Naive thymus-derived CD4-positive, alpha-beta T cell (primary cell): ENCODE results near the gene KCNK17. TPM values are rescaled to one million over a fixed set of nuclear protein-coding genes. Genes with fewer than 3 reads are reported as not detected.

Experiments used
- ATAC-seq: fragments of 150-1000 bp; cut with Tn5 transposase; 2 replicates; pipeline ENCODE4 v1.10.0; 2021; ENCODE audit warnings: mild to moderate bottlenecking, moderate library complexity
- CTCF ChIA-PET: fragments of 350-600 bp; sonication (Branson Sonifier 250); formaldehyde crosslinking; loops from one replicate; lab custom pipeline; 2021; ENCODE audit warnings: antibody characterized with exemption; lab: Charles Lee
- POLR2A ChIA-PET: fragments of 350-600 bp; sonication (Branson Sonifier 250); formaldehyde crosslinking; loops from one replicate; lab custom pipeline; 2021; ENCODE audit warnings: antibody characterized with exemption, inconsistent platforms; lab: Charles Lee
- DNase-seq, 9 donors: peaks; one replicate each; pipeline versions ENCODE4 v3.0.0 to v3.0.0-alpha.2; 2020 to 2022; ENCODE audit warnings: mixed read lengths in 1 of 9
- H3K27ac ChIP-seq: one replicate; pipeline ENCODE4 v1.7.0; 2013; ENCODE audit warnings: mild to moderate bottlenecking, low read depth, low read length, moderate library complexity
- H3K27me3 ChIP-seq, 2 donors: one replicate each; pipeline ENCODE4 v1.7.0; 2013; ENCODE audit warnings: low read length in 2 of 2, mild to moderate bottlenecking in 2 of 2, moderate library complexity in 2 of 2; ENCODE audit not compliant: control insufficient read depth in 2 of 2, insufficient read depth in 2 of 2
- H3K36me3 ChIP-seq, 3 experiments: 1 replicate in 2 of 3; 2 replicates in 1 of 3; pipeline ENCODE4 v1.7.0; 2013; ENCODE audit warnings: low read length in 3 of 3, mild to moderate bottlenecking in 3 of 3, moderate library complexity in 1 of 3; ENCODE audit not compliant: insufficient read depth in 3 of 3, control insufficient read depth in 2 of 3
- H3K4me1 ChIP-seq, 2 donors: one replicate each; pipeline ENCODE4 v1.7.0; 2013; ENCODE audit warnings: low read length in 2 of 2, mild to moderate bottlenecking in 2 of 2, moderate library complexity in 1 of 2; ENCODE audit not compliant: control insufficient read depth in 2 of 2, insufficient read depth in 2 of 2
- H3K4me3 ChIP-seq: 2 replicates; pipeline ENCODE4 v1.7.0; 2013; ENCODE audit warnings: mild to moderate bottlenecking, low read length
- H3K9me3 ChIP-seq, 3 experiments: 1 replicate in 2 of 3; 2 replicates in 1 of 3; pipeline ENCODE4 v1.7.0; 2013; ENCODE audit warnings: low read length in 3 of 3; ENCODE audit not compliant: control insufficient read depth in 2 of 3
- H3K27ac Mint-ChIP-seq, 9 donors: one replicate each; pipeline ENCODE4 v1.8.0; 2020 to 2022; ENCODE audit warnings: mixed read lengths in 9 of 9, mild to moderate bottlenecking in 8 of 9, moderate library complexity in 5 of 9, inconsistent platforms in 2 of 9
- H3K27me3 Mint-ChIP-seq, 5 donors: one replicate each; pipeline ENCODE4 v1.8.0; 2021 to 2022; ENCODE audit warnings: mixed read lengths in 5 of 5, mild to moderate bottlenecking in 1 of 5
- H3K36me3 Mint-ChIP-seq, 5 donors: one replicate each; pipeline ENCODE4 v1.8.0; 2020 to 2022; ENCODE audit warnings: mixed read lengths in 5 of 5, mild to moderate bottlenecking in 3 of 5, inconsistent platforms in 1 of 5
- H3K4me1 Mint-ChIP-seq, 7 donors: one replicate each; pipeline ENCODE4 v1.8.0; 2020 to 2022; ENCODE audit warnings: mixed read lengths in 7 of 7, mild to moderate bottlenecking in 3 of 7, inconsistent platforms in 1 of 7
- H3K4me3 Mint-ChIP-seq, 10 donors: one replicate each; pipeline ENCODE4 v1.8.0; 2020 to 2022; ENCODE audit warnings: mild to moderate bottlenecking in 10 of 10, mixed read lengths in 10 of 10, moderate library complexity in 6 of 10, inconsistent platforms in 2 of 10
- H3K9me3 Mint-ChIP-seq, 11 donors: one replicate each; pipeline ENCODE4 v1.8.0; 2020 to 2022; ENCODE audit warnings: mixed read lengths in 11 of 11, mild to moderate bottlenecking in 4 of 11, inconsistent platforms in 1 of 11, moderate library complexity in 1 of 11
- intact Hi-C, 2 donors: fragments of 100-400 bp; cut with micrococcal nuclease; formaldehyde crosslinking; loops; one replicate each; pipeline ENCODE4 v1.15.1; 2023
- polyA plus RNA-seq, 2 donors: library from polyadenylated mRNA; unstranded; fragments of 300-500 nt; fragmentation: Illumina TruSeq; gene quantifications; one replicate each; pipeline ENCODE4 v1.2.3, GENCODE V29; 2021
- total RNA-seq, 6 experiments: library from RNA in 5 of 6; stranded (reverse) in 5 of 6; gene quantifications; 1 replicate in 5 of 6; 2 replicates in 1 of 6; pipeline ENCODE4 v1.2.3 and lab custom pipeline; 2021 to 2026

The KCNK17 gene
- total and polyA plus RNA-seq, 7 experiments from 2014 or later: 0.72 TPM; not detected in 6

- Mint-ChIP-seq H3K9me3 (peaks cover 0 to 1% (median 0%) of the 10 kb centered on the region in 11 donors), H3K27me3 (peaks cover 0 to 8% (median 4%) of the 10 kb centered on the region in 5 donors), H3K4me3 (no peak overlapping the region), H3K4me1 (peaks cover 0 to 3% (median 0%) of the 10 kb centered on the region in 7 donors), H3K36me3 (no peaks in the 10 kb centered on the region), H3K27ac (no peak overlapping the region)
- Histone ChIP-seq H3K4me1 (no peaks in the 10 kb centered on the region), H3K27ac (no peak overlapping the region), H3K27me3 (no peaks in the 10 kb centered on the region), H3K36me3 (no peaks in the 10 kb centered on the region), H3K4me3 (no peak overlapping the region), H3K9me3 (no peaks in the 10 kb centered on the region)
- POLR2A ChIA-PET: no interaction called here
- CTCF ChIA-PET: no interaction called here
- DNase-seq (no peak), ATAC-seq (no peak)
- intact Hi-C loops: no loop called here
Observed at GRCh38 chr6:39276379-39276995, 37.7 kb downstream of the KCNK17 start.

GRCh38 chr6:39274903-39275302 is 39.3 kb downstream of the KCNK17 start:
- CTCF ChIA-PET: no interaction called here

GRCh38 chr6:39274471-39274870 is 39.7 kb downstream of the KCNK17 start:
- DNase-seq (no peak), ATAC-seq (no peak)
- Histone ChIP-seq H3K9me3 (no peaks in the 10 kb centered on the region), H3K36me3 (no peaks in the 10 kb centered on the region), H3K27ac (no peak overlapping the region), H3K4me3 (no peak overlapping the region), H3K27me3 (no peaks in the 10 kb centered on the region), H3K4me1 (no peaks in the 10 kb centered on the region)
- Mint-ChIP-seq H3K36me3 (no peaks in the 10 kb centered on the region), H3K27ac (no peak overlapping the region), H3K4me1 (no peaks in the 10 kb centered on the region), H3K9me3 (peaks cover 0 to 1% (median 0%) of the 10 kb centered on the region in 11 donors), H3K4me3 (no peak overlapping the region), H3K27me3 (peaks cover 0 to 8% (median 0%) of the 10 kb centered on the region in 5 donors)
- POLR2A ChIA-PET: no interaction called here
- intact Hi-C loops: no loop called here
- CTCF ChIA-PET: no interaction called here

More at GRCh38 chr6:39274903-39275302, 39.3 kb downstream of the KCNK17 start:
- no peaks in the 10 kb centered on the region for H3K36me3 Mint-ChIP-seq
- no peak for DNase-seq
- Histone ChIP-seq H3K9me3 (no peaks in the 10 kb centered on the region), H3K36me3 (no peaks in the 10 kb centered on the region), H3K4me3 (no peak overlapping the region), H3K4me1 (no peaks in the 10 kb centered on the region), H3K27me3 (no peaks in the 10 kb centered on the region), H3K27ac (no peak overlapping the region)
- POLR2A ChIA-PET: no interaction called here
- no peak for ATAC-seq
- peaks cover 0 to 1% (median 0%) of the 10 kb centered on the region in 11 donors for H3K9me3 Mint-ChIP-seq
- no peak overlapping the region for H3K27ac Mint-ChIP-seq
- H3K4me1 Mint-ChIP-seq: no peaks in the 10 kb centered on the region
- H3K4me3 Mint-ChIP-seq: no peak overlapping the region
- intact Hi-C loops: no loop called here
- peaks cover 0 to 8% (median under 1%) of the 10 kb centered on the region in 5 donors for H3K27me3 Mint-ChIP-seq

GRCh38 chr6:39273406-39273821 is 40.8 kb downstream of the KCNK17 start:
- Mint-ChIP-seq H3K27ac (no peak overlapping the region), H3K4me1 (no peaks in the 10 kb centered on the region), H3K36me3 (no peaks in the 10 kb centered on the region), H3K9me3 (peaks cover 0 to 1% (median 0%) of the 10 kb centered on the region in 11 donors), H3K4me3 (no peak overlapping the region), H3K27me3 (peaks cover 0 to 8% (median 0%) of the 10 kb centered on the region in 5 donors)
- Histone ChIP-seq H3K4me1 (no peaks in the 10 kb centered on the region), H3K36me3 (no peaks in the 10 kb centered on the region), H3K27ac (no peak overlapping the region), H3K9me3 (no peaks in the 10 kb centered on the region), H3K27me3 (no peaks in the 10 kb centered on the region), H3K4me3 (no peak overlapping the region)
- ChIA-PET POLR2A (no interaction called here), CTCF (no interaction called here)
- ATAC-seq (no peak), DNase-seq (no peak)
- intact Hi-C loops: no loop called here

GRCh38 chr6:39269961-39270360 is 44.3 kb downstream of the KCNK17 start:
- Histone ChIP-seq H3K4me1 (no peaks in the 10 kb centered on the region), H3K9me3 (no peaks in the 10 kb centered on the region), H3K27ac (no peak overlapping the region), H3K36me3 (no peaks in the 10 kb centered on the region), H3K27me3 (no peaks in the 10 kb centered on the region), H3K4me3 (no peak overlapping the region)
- peaks cover 0 to 5% (median 0%) of the 10 kb centered on the region in 5 donors for H3K27me3 Mint-ChIP-seq
- no peaks in the 10 kb centered on the region for H3K36me3 Mint-ChIP-seq
- peaks cover 0 to 2% (median 0%) of the 10 kb centered on the region in 7 donors for H3K4me1 Mint-ChIP-seq
- no peak overlapping the region for H3K27ac Mint-ChIP-seq
- ChIA-PET POLR2A (no interaction called here), CTCF (interaction anchor here (0.6 kb wide), 1 partner anchor 103 kb away, joined by 3 read pairs; no protein-coding TSS in a partner anchor)
- ATAC-seq (no peak), DNase-seq (no peak)
- no peaks in the 10 kb centered on the region for H3K9me3 Mint-ChIP-seq
- intact Hi-C loops: no loop called here
- H3K4me3 Mint-ChIP-seq: no peak overlapping the region

- Histone ChIP-seq H3K4me1 (no peaks in the 10 kb centered on the region), H3K36me3 (no peaks in the 10 kb centered on the region), H3K27ac (no peak overlapping the region), H3K4me3 (no peak overlapping the region), H3K9me3 (no peaks in the 10 kb centered on the region), H3K27me3 (no peaks in the 10 kb centered on the region)
- DNase-seq (no peak), ATAC-seq (no peak)
- peaks cover 0 to 2% (median 0%) of the 10 kb centered on the region in 7 donors for H3K4me1 Mint-ChIP-seq
- no peaks in the 10 kb centered on the region for H3K36me3 Mint-ChIP-seq
- no peak overlapping the region for H3K4me3 Mint-ChIP-seq
- ChIA-PET CTCF (no interaction called here), POLR2A (no interaction called here)
- H3K27ac Mint-ChIP-seq: no peak overlapping the region
- no peaks in the 10 kb centered on the region for H3K9me3 Mint-ChIP-seq
- H3K27me3 Mint-ChIP-seq: peaks cover 0 to 5% (median 0%) of the 10 kb centered on the region in 5 donors
- intact Hi-C loops: no loop called here
Observed at GRCh38 chr6:39268721-39269120, 45.5 kb downstream of the KCNK17 start.

- ChIA-PET CTCF (no interaction called here), POLR2A (no interaction called here)
- no peaks in the 10 kb centered on the region for H3K9me3 Mint-ChIP-seq
- Histone ChIP-seq H3K27me3 (no peaks in the 10 kb centered on the region), H3K4me1 (no peaks in the 10 kb centered on the region), H3K36me3 (no peaks in the 10 kb centered on the region), H3K4me3 (no peak overlapping the region), H3K9me3 (no peaks in the 10 kb centered on the region), H3K27ac (no peak overlapping the region)
- ATAC-seq: no peak
- DNase-seq: no peak
- peaks cover 0 to 5% (median 0%) of the 10 kb centered on the region in 5 donors for H3K27me3 Mint-ChIP-seq
- intact Hi-C loops: no loop called here
- H3K36me3 Mint-ChIP-seq: no peaks in the 10 kb centered on the region
- H3K4me3 Mint-ChIP-seq: no peak overlapping the region
- H3K27ac Mint-ChIP-seq: no peak overlapping the region
- H3K4me1 Mint-ChIP-seq: peaks cover 0 to 4% (median 0%) of the 10 kb centered on the region in 7 donors
Observed at GRCh38 chr6:39268171-39268570, 46.0 kb downstream of the KCNK17 start.
